Central memory CD8-positive, alpha-beta T cell (primary cell): ENCODE measurements around the gene JAKMIP3.
A peak's percentile ranks its signal among the peaks of the same experiment; 100 is the strongest.
"Not testable (repeated sequence)": the region's sequence is repeated elsewhere in the genome, so short reads cannot be mapped to it uniquely, and the experiment has no call there.

Source experiments
- ATAC-seq: fragments of 150-1000 bp; cut with Tn5 transposase; replicated peaks from 2 replicates; pipeline ENCODE4 v1.10.0; 2022; ENCODE audit warnings: mild to moderate bottlenecking, moderate FRiP score, moderate number of reproducible peaks; ENCODE audit not compliant: poor library complexity, severe bottlenecking; ENCODE audit errors: extremely low read depth
- DNase-seq, 2 donors: peaks; one replicate each; pipeline ENCODE4 v3.0.0; 2021; ENCODE audit warnings: low spot score in 2 of 2
- H3K27ac Mint-ChIP-seq: one replicate; pipeline ENCODE4 v1.8.0; 2022; ENCODE audit warnings: low read depth, mild to moderate bottlenecking, moderate library complexity, mixed read lengths
- H3K27me3 Mint-ChIP-seq: one replicate; pipeline ENCODE4 v1.8.0; 2022; ENCODE audit warnings: mixed read lengths
- H3K36me3 Mint-ChIP-seq: one replicate; pipeline ENCODE4 v1.8.0; 2022; ENCODE audit warnings: mild to moderate bottlenecking, moderate library complexity, mixed read lengths; ENCODE audit not compliant: insufficient read depth
- H3K4me1 Mint-ChIP-seq: one replicate; pipeline ENCODE4 v1.8.0; 2022; ENCODE audit warnings: mixed read lengths
- H3K4me3 Mint-ChIP-seq: one replicate; pipeline ENCODE4 v1.8.0; 2022; ENCODE audit warnings: mild to moderate bottlenecking, moderate library complexity, mixed read lengths
- H3K9me3 Mint-ChIP-seq: one replicate; pipeline ENCODE4 v1.8.0; 2022; ENCODE audit warnings: mixed read lengths

Gene JAKMIP3

DNA sequence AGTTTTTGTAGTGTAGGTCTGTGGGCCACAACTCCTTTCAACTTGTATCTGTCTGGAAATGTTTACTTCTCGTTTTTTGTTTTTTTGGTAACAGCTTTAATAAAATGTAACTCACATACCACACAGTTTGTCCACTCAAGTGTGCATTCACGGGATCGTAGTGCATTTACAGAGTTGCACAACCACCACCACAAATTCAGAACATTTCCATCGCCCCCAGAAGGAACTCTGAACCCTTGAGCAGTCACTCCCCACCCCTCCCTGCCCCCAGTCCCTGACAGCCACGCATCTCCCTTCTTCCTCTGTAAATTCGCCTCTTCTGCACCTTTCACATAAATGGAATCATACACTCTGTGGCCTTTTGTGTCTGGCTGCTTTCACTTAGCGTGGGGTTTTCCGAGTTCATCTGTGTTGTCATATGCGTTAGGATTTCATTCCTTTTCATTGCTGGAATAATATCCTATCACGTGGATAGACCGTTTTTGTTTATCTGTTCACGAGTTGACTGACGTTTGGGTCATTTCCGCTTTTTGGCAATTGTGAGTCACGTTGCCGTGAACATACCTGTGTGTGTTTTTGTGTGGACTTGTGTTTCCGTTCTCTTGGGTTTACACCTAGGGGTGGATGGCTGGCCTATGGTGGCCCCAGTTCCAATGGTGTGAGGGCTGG, 10.3 kb downstream of the JAKMIP3 start:
- H3K27ac Mint-ChIP-seq: no peak overlapping the region
- DNase-seq (no peak), ATAC-seq (no peak)
- no peaks in the 10 kb centered on the region for H3K4me1 Mint-ChIP-seq
- no peak overlapping the region for H3K4me3 Mint-ChIP-seq
- peaks cover 25% of the 10 kb centered on the region for H3K27me3 Mint-ChIP-seq
- H3K36me3 Mint-ChIP-seq: no peaks in the 10 kb centered on the region
- H3K9me3 Mint-ChIP-seq: no peaks in the 10 kb centered on the region

GRCh38 chr10:132076578-132077081, 10.9 kb downstream of the JAKMIP3 start:
- Mint-ChIP-seq H3K9me3 (no peaks in the 10 kb centered on the region), H3K27ac (no peak overlapping the region)

DNA sequence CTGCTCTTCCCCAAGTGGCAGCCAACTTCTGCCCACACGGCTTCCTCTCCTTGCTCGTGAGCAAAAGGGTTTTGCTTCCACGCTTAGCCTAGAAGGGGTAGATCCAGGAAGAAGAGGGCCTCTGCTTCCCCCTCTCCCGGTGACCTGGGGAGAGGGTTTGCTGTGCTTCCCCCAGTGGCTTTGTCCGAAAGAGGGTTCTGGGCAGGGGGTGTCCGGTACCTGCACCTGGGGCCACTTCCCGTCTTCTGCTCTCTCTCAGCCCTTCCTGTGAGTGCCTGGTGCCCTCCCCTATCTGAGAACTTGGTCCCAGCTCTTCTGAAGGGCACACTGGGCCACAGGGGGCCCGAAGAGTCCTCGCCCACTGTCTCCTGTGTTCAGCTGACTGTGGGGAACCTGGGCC, 11.3 kb downstream of the JAKMIP3 start:
- ATAC-seq: no peak
- Mint-ChIP-seq H3K27ac (no peak overlapping the region), H3K9me3 (no peaks in the 10 kb centered on the region), H3K4me1 (no peaks in the 10 kb centered on the region), H3K36me3 (no peaks in the 10 kb centered on the region), H3K4me3 (no peak overlapping the region), H3K27me3 (peaks cover 36% of the 10 kb centered on the region)
- DNase-seq: peak in 1 of 2 donors; percentile 8

More at GRCh38 chr10:132076578-132077081, 10.9 kb downstream of the JAKMIP3 start:
- Mint-ChIP-seq H3K27me3 (peaks cover 31% of the 10 kb centered on the region), H3K4me1 (no peaks in the 10 kb centered on the region), H3K36me3 (no peaks in the 10 kb centered on the region), H3K4me3 (no peak overlapping the region)
- DNase-seq (no peak), ATAC-seq (no peak)

- no peaks in the 10 kb centered on the region for H3K36me3 Mint-ChIP-seq
- H3K27me3 Mint-ChIP-seq: peaks cover 53% of the 10 kb centered on the region
- no peaks in the 10 kb centered on the region for H3K9me3 Mint-ChIP-seq
- no peak overlapping the region for H3K27ac Mint-ChIP-seq
- no peaks in the 10 kb centered on the region for H3K4me1 Mint-ChIP-seq
- DNase-seq: no peak
- ATAC-seq: no peak
- no peak overlapping the region for H3K4me3 Mint-ChIP-seq
Observed at GRCh38 chr10:132078746-132079345, 13.1 kb downstream of the JAKMIP3 start.

DNA sequence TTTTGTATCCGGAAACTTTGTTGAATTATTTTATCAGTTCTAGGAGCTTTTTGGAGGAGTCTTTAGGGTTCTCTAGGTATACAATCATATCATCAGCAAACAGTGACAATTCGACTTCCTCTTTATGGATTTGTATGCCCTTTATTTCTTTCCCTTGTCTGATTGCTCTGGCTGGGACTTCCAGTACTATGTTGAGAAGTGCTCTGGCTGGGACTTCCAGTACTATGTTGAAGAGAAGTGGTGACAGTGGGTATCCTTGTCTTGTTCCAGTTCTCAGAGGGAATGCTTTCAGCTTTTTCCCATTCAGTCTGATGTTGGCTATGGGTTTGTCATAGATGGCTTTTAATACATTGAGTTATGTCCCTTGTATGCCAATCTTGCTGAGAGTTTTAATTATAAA, 18.6 kb downstream of the JAKMIP3 start:
- not testable (repeated sequence) for H3K9me3 Mint-ChIP-seq, ATAC-seq, H3K4me1 Mint-ChIP-seq, H3K27ac Mint-ChIP-seq, DNase-seq, H3K36me3 Mint-ChIP-seq, H3K4me3 Mint-ChIP-seq
- H3K27me3 Mint-ChIP-seq: peaks cover 82% of the 10 kb centered on the region

GRCh38 chr10:132093236-132093635, 27.5 kb downstream of the JAKMIP3 start:
- not testable (repeated sequence) for DNase-seq, ATAC-seq, H3K4me3 Mint-ChIP-seq, H3K27ac Mint-ChIP-seq, H3K9me3 Mint-ChIP-seq, H3K36me3 Mint-ChIP-seq, H3K4me1 Mint-ChIP-seq
- H3K27me3 Mint-ChIP-seq: peaks cover 79% of the 10 kb centered on the region

DNA sequence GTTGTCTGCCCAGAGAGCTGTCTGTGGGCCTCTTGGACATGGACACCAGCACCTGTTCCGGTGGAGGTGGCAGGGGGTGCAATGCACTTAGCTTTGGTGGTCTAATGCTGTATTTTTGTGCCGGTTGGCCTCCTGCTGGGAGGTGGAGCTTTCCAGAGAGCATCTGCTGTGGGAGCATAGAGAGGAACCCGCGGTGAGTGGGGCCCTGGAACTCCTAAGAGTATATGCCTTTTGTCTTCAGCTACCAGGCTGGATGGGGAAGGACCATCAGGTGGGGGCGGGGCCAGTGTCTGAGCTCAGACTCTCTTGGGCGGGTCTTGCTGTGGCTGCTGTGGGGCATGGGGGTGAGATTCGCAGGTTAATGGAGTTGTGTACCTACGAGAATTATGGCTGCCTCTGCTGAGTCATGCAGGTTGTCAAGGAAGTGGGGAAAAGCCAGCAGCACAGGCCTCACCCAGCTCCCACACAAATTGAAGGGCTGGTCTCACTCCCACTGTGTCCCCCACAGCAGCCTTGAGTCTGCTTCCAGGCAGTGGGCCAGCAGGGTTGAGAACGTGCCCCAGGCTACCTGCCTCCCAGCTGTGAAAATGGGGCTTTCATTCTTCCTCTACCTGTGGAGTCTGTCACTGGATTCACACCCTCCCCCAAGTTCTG, 29.0 kb downstream of the JAKMIP3 start:
- H3K4me1 Mint-ChIP-seq: no peaks in the 10 kb centered on the region
- H3K36me3 Mint-ChIP-seq: no peaks in the 10 kb centered on the region
- H3K9me3 Mint-ChIP-seq: no peaks in the 10 kb centered on the region
- ATAC-seq: no peak
- peaks cover 89% of the 10 kb centered on the region for H3K27me3 Mint-ChIP-seq
- H3K4me3 Mint-ChIP-seq: no peak overlapping the region
- H3K27ac Mint-ChIP-seq: no peak overlapping the region
- no peak for DNase-seq

DNA sequence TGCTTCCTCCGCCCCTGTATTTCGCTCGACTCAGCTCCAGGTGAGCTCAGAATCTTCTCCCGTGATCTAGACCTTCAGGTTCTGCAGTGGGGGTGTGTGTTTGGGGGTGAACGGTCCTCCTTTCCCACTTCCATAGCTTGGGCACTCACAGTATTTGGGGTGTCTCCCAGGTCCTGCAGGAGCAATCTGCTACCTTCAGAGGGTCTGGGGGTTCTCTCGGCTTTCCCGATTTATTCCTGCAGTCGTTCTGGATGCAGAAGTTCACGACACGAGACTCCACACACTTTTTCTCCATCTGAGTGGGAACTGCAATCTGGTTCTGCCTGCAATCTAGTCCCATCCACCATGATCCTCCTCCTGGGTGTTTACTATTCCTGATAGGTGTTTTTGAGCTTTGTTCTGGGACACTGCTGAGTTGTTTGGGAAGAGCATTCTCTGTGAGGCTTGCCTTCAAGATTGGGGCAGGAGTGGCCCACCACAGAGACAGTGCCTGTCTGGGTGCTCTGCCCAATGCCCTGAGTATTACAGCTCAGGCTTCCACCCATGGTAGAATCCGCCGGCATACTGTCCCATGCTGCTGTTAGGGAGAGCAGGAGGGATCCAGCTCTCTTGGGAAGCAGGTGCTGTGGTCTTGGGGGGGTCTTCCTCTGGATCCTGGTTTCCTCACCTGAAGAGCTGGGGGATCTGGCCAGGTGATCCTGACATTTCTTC, 29.8 kb downstream of the JAKMIP3 start:
- Mint-ChIP-seq H3K9me3 (no peaks in the 10 kb centered on the region), H3K4me3 (no peak overlapping the region), H3K36me3 (no peaks in the 10 kb centered on the region), H3K27me3 (peaks cover 90% of the 10 kb centered on the region), H3K4me1 (no peaks in the 10 kb centered on the region), H3K27ac (no peak overlapping the region)
- ATAC-seq: no peak
- DNase-seq: no peak

GRCh38 chr10:132096223-132096622, 30.5 kb downstream of the JAKMIP3 start:
- ATAC-seq: no peak
- Mint-ChIP-seq H3K27ac (no peak overlapping the region), H3K9me3 (no peaks in the 10 kb centered on the region), H3K36me3 (no peaks in the 10 kb centered on the region), H3K4me3 (no peak overlapping the region), H3K27me3 (peaks cover 90% of the 10 kb centered on the region), H3K4me1 (no peaks in the 10 kb centered on the region)
- DNase-seq: no peak

DNA sequence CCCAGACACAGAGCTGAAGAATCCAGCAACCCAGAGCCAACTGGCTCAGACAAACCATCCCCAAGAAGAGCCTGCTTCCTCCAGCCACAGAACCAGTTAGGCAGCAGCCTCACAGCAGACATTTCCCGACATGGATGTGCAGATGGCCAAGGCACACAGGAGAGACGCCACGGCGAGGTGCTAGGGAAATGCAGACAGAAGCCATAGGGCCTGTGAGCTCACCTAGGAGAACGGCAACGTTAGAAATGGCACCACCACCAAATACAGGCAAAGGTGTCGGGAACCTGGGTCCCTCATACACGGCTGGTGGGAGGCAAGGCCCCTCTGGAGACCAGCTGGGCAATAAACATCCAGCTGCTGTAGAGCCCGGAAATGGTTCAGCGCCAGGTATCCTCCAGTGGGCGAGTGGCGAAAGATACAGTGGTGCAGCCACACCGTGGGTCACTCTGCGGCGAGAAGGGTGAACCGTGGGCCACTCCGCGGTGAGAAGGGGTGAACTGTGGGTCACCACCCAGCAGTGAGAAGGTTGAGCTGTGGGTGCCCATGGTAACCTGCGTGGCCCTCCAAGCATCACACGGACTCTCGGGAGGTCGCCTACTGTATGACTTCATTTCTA, 31.2 kb downstream of the JAKMIP3 start:
- no peak for DNase-seq
- Mint-ChIP-seq H3K27ac (no peak overlapping the region), H3K27me3 (peaks cover 90% of the 10 kb centered on the region), H3K4me1 (no peaks in the 10 kb centered on the region), H3K36me3 (no peaks in the 10 kb centered on the region), H3K4me3 (no peak overlapping the region), H3K9me3 (no peaks in the 10 kb centered on the region)
- no peak for ATAC-seq

DNA sequence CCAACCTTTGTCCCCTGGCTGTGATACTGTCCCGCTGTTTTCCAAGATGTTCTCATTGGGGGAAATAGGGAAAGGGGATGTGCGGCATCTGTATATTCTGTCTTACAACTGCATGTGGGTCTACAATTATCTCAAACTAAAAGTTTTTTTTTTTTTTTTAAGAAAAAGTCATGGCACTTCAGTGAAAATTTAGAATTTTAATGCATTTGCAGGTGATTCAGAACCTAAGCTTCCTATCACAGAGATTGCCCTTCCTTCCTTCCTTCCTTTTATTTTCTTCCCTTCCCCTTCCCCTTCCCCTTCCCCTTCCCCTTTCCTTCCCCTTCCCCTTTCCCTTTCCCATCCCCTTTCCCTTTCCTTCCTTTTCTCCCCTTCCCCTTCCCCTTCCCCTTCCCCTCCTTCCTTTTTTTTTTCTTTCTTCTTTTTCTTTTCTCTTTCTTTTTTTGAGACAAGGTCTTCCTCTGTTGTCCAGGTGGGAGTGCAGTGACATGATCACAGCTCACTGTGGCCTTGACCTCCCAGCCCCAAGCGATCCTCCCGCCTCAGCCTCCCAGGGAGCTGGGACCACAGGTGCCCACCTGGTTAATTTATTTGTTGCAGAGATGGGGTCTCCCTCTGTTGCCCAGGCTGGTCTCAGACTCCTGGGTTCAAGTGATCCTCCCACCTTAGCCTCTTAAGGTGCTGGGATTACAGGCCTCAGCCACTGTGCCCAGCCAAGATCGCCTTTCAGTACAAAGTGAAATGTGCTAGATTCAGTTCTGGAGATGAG, 32.0 kb downstream of the JAKMIP3 start:
- Mint-ChIP-seq H3K36me3 (no peaks in the 10 kb centered on the region), H3K4me3 (no peak overlapping the region), H3K27ac (no peak overlapping the region), H3K4me1 (no peaks in the 10 kb centered on the region), H3K9me3 (no peaks in the 10 kb centered on the region), H3K27me3 (peaks cover 90% of the 10 kb centered on the region)
- ATAC-seq (no peak), DNase-seq (no peak)
